CD4-positive, alpha-beta T cell treated with Interleukin-10 for 1 hour (primary cell): ENCODE results near the gene ABHD1.

Experiments
- DNase-seq: peaks from one replicate; pipeline ENCODE4 v3.0.0-alpha.2; 2020

Gene ABHD1

GRCh38 chr2:27138111-27138510, 14.5 kb downstream of the ABHD1 start:
- DNase-seq = no peak

- no peak for DNase-seq
Measured at GRCh38 chr2:27139310-27139709, 15.7 kb downstream of the ABHD1 start, which contains the start of gene PRR30. TSS of gene PRR30 (minus strand) at chr2:27139410. CDS start at chr2:27138329, 1,081 bp downstream.

DNA sequence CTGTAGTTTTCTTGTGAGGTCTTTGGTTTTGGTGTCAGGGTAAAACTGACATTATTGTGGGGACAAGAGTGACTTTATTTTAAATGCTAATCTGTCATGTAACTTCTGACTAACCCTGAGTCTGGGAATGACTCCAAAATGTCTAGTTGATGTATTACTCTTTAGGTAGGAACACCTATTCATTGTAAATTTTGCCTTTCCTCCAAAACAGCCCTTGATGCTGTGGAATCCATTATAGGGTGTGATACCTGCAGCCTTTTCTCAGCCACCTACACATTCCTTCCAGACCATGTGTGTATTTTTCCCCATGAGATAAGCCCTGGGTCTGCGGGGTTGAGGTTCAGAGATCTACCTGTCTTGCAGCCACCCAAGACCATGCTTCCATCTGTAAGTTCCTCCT, 19.7 kb downstream of the ABHD1 start:
- no peak for DNase-seq

GRCh38 chr2:27145682-27146081, 22.1 kb downstream of the ABHD1 start:
- DNase-seq = no peak

DNA sequence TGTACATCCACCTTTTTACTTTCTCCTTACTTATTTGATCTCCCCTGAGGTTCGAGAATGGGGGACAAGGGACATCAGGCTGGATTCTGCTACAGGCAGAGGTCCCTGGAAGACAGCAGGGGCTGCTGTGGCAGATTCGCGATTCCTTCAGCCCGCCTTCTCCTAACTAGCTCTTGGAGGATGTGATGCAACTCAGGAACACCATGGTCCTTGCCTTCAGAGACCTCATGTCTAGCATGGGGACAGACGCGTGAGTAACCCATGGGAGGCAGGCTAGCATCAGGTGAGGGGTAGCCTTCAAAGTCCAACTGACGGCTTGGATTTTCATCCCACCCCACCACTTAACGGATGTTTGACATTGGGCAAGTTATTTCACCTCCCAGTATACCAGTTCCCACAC, 24.3 kb downstream of the ABHD1 start:
- DNase-seq = no peak

DNA sequence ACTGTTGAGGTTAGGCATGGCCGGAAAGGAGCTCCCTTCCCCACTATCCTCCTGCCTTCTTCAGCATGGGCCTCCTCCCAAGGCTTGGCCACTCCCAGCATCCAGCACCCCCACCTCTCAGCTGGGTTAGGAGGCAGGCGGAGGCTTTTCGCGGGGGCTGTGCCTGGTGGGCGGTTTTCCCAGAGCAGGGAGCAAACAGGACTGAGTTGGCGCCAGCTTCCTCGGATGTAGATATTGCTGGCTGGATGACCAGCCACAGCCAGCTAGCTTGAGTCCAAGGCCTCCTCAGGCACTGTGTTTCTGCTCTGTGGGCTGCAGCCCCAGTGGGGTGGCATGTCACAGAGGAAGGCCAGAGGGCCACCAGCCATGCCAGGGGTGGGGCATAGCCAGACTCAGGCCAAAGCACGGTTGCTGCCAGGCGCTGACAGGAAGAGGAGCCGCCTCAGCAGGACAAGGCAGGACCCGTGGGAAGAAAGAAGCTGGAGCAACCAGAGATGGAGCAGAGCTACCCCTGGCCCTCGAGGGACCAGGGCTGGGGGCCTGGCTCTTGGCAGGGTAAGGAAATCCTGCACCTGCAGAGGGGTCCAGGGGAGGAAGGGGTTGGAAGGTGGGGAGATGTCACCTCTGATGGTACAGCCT, 25.3 kb downstream of the ABHD1 start, which contains the start of gene TCF23:
TCF23 (plus strand) TSS at position 204 of the 639 bp plus-strand sequence; CDS start at position 334, 130 bp downstream.
- DNase-seq = no peak

- no peak for DNase-seq
Measured at GRCh38 chr2:27149570-27150405, 26.2 kb downstream of the ABHD1 start.

DNA sequence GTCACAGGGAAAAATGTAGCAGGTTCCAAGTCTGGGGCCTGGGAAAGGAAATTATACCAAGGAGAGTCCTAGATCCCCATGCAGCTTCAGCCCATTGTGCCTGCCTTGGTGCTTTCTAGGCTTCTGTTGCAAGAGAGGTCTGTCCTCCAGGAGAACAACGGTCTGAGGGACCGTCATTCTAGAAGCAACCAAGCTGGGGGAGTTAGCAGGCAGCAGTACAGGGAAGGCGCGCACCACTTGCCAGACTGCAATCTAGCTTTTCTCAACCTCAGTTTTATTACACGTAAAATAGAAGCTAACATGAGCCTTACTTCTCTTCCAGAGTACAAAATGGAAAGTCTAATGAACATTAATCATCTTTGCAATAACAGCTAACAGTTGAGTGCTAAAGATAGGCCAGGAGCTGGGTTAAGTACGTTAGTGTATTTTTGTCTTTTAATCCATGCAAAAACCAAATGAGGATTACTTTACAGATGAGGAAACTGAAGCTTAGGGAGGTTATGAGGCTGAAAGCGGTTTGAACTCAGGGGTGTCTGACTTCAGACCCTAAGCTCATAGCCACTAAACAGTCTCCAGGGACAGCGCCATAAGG, 27.1 kb downstream of the ABHD1 start:
- DNase-seq = no peak

DNA sequence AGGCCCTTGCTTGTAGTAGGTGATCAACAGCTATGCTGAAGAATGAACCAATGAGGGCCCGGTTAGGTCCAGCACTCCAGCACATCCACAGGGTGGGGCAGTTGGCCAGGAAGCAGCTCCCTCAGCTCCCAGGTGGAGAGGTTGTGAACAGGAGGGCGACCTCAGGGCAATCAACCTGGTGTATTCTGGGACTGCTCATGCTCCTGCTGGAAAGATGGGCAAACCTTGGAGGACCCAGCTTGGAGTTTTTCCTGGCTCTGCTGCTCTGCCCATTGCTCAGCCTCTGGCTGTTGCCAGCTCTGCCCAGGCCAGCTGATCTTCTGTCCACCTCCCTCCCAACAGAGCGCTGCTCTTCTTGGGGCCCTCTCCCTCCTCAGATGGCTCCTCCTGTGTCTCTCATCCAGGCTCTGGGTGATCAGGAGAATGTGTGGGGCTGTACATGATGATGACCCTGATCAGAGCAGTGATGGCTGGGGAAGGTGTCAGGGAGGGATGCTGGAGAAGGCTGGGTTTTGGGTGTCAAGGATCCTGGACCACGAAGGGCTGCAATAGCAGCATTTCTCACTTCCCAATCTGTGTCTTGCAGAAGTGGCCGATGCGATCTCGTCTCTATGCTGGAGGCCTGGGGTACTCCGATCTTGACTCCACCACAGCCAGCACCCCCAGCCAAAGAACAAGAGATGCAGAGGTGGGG, 28.6 kb downstream of the ABHD1 start:
- DNase-seq = no peak

DNA sequence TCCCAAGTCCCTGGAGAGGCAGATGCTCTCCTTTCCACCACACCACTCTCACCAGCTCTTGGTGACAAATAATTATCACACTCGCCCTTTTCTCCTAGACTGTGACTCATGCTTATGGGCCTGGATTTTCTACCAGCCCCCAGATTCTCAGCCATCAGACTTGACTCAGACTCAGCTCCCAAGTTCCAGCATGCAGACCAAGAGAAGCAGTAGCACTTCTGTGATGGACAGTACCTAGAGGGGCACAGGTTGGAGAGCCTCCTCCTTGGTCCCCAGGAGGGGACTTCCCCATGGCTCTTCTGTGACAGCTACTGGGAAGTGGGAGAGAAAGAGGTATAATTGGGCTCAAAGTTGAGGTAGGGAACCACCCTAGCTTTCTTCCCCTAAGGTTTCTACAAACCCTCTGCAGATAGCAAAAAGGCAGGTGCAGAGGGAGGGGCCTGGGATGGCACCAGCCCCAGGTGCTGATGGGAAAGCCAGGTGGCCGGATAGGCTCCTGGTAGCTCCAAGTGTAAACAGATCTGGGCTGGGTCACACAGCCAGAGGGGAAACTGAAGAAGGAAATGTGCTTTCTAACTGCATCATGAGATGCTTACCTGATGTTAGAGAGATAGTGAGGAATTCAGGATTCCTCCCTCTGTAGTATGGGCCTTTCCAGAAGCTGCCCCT, 29.3 kb downstream of the ABHD1 start:
- no peak for DNase-seq

DNA sequence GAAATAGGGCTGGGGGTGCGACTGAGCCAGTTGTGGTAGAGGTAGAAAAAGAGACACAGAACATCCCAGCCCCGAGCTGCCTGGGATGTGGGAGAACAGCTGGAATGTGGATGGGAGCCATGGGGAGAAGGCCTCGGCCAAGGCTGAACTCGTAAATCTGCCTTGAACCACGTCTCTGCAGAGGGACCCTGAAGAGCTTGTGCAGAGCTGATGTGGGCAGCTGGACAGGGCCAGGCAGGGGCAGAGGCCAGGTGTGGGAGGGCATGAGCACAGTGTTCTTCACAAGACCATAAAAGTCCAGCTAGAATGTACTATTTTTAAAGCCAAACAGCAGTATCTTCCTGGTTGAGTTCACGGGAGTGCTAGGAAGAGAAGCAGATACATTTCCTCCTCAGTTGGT, 30.9 kb downstream of the ABHD1 start:
- DNase-seq = no peak

DNA sequence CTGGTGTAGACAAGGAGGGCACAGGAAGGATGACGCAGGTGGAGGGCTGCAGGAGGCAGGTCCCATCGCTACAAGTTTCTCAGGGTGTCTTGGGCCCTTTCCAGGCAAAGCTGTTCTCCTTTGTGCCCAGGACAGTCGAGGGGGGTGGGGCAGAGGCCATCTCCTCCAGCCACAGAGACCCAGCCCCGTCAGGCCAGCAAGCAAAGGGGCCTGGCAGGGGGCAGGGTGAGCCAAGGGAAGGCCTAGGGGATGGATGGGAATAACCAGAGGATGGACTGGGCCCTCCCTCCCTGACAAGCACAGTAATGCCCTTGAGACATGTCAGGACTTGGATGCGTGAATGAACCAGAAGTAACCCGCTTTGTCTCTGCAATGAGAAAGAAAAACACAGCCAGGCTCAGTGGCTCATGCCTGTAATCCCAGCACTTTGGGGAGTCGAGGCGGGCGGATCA, 31.5 kb downstream of the ABHD1 start:
- DNase-seq = no peak

- DNase-seq = no peak
Measured at GRCh38 chr2:27158468-27158867, 34.9 kb downstream of the ABHD1 start.

DNA sequence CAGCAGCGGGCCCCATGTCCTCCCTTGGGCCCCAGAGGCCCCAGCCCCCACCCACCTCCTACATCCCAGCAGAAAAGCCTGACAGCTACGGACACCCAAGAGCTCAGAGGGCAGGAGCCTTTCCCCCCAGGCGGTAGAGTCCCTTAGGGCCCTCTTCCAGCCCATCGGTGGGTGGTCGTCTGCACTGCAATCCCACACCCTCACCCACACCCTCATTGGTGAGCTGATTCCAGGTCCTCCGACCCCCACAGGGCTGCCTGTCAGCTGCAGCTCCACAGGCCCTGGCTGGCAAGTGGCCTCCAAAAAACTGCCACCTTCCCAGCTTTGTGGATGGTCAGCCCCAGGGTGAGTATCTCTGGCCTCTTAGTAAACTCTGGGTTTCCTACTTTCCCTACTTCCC, 35.7 kb downstream of the ABHD1 start:
- no peak for DNase-seq

DNA sequence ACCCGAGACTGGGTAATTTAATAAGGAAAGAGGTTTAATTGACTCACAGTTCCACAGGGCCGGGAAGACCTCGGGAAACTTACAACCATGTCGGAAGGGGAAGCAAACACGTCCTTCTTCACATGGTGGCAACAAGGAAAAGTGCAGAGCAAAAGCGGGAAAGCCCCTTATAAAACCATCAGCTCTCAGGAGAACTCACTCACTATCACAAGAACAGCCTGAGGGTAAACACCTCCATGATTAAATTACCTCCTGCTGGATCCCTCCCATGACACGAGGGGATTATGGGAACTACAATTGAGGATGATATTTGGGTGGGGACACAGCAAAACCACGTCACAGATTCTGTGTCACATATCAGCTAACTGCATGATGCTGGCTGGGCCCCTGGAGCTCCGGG, 36.6 kb downstream of the ABHD1 start:
- no peak for DNase-seq

DNA sequence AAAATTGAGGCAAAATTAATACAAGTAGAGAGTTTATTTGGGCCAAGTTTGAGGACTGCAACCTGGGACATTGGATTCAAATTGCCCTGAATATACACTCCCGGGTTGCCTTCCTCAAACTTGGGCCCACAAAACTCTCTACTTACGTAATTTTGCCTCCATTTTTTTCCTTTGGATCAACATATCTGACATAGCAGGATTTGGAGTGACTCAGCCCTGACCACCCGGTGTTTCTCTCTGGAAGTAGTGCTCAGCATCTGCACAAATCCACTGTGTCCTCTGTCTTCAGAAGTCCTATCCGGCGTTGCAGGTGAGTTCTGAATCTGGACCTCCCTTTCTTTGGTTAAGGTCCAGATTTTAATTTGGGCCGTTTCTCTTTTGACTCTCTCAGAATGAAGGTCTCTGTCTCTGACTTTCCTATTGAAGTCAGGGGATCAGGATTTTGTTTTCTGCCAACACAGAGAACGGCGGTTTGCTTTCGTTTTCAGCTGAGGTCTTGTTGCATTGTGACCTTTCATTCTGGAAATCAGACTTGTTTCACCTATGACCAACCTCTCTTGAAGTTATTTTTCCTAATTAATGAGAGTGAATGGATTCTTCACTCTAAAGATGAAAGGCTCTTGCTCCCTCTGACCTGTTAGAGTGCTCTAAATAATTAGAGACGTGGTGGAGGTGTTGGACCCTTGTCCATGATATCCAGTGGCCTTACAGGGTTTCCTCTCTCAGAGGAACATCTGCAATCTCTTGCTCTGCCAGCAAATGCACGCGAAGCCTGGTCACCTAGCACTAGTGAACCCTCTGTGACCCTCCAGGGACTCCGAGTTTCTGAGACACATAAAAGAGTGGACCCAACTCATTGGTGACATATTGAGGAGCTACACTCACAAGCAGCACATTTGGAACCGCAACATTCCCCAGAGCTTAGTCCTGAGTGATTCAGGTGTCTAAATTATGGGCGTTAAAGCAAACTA, 38.8 kb downstream of the ABHD1 start:
- DNase-seq = no peak

DNA sequence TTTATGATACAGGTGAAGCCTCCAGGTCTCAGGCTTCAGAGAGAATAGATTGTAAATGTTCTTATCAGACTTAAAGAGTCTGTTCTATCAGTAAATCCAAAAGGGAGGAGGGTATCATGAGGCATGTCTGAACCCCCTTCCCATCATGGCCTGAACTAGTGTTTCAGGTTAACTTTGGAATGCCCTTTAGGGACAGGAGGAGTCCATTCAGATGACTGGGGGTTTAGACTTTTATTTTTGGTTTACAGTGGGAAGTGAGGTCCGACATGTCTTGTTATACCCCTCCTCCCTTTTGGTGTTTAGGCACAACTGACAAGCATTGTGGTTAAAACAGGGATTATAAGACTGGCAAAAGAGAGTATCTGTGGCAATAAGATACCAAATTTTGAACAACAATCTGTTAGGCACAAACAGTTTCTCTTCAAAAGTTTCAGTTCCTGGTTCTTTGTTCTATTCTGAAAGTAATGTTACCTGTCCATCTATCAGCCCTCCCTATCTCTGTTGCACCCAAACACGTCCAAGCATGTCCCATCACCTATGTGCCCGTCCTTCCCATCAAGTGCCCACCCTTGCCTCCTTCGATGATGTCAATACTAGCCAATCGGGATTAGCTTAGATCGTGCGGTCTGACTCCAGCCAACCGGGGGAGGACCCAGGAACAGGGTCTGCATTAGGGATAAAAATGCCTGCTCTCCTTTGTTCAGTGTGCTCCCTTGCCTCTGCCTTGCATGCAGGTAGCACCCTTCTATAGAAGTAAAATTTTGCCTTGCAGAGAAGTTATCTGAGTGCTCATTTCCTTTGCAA, 41.5 kb downstream of the ABHD1 start:
- DNase-seq = no peak

- DNase-seq = no peak
Measured at GRCh38 chr2:27170581-27171337, 47.1 kb downstream of the ABHD1 start.

- no peak for DNase-seq
Measured at GRCh38 chr2:27171351-27171848, 47.8 kb downstream of the ABHD1 start.

DNA sequence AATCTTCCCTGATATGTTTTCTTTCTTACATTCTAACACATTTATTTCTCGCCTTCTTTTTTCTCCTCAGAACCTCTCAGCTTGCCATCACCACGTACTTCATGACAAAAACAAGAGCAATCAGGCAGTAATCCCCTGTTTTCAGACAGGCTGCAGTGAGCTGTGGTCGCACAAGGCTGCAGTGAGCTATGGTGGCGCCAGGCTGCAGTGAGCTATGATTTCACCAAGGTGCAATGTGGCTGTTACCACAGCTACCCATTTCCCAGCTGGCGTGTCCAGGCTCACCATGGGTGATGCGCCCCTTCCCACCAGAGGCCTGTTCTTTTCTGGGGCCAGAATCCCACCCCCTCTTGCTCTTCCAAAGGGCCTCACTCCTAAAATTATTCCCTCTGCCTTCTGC, 51.0 kb downstream of the ABHD1 start:
- DNase-seq = no peak
